CD4-positive, alpha-beta memory T cell (primary cell): ENCODE data around the gene JARID2. TPM values are rescaled to one million over a fixed set of nuclear protein-coding genes. Genes with fewer than 3 reads are reported as not detected.

Source experiments
- CTCF ChIA-PET: fragments of 350-600 bp; sonication (Branson Sonifier 250); formaldehyde crosslinking; loops from one replicate; lab custom pipeline; 2021; ENCODE audit warnings: inconsistent platforms; ENCODE audit not compliant: partially characterized antibody; lab: Charles Lee
- POLR2A ChIA-PET: fragments of 350-600 bp; sonication (Branson Sonifier 250); formaldehyde crosslinking; loops from one replicate; lab custom pipeline; 2021; ENCODE audit not compliant: partially characterized antibody; lab: Charles Lee
- DNase-seq, 5 donors: peaks; one replicate each; pipeline versions ENCODE4 v3.0.0 to v3.0.0-alpha.2; 2020 to 2022; ENCODE audit warnings: mixed read lengths in 1 of 5
- H3K27ac ChIP-seq: one replicate; pipeline ENCODE4 v1.7.0; 2013; ENCODE audit warnings: low read depth, low read length
- H3K27me3 ChIP-seq: 2 replicates; pipeline ENCODE4 v1.7.0; 2013; ENCODE audit warnings: mild to moderate bottlenecking, low read length, moderate library complexity; ENCODE audit not compliant: insufficient read depth
- H3K36me3 ChIP-seq: 2 replicates; pipeline ENCODE4 v1.7.0; 2013; ENCODE audit warnings: mild to moderate bottlenecking, low read length, moderate library complexity; ENCODE audit not compliant: insufficient read depth
- H3K4me1 ChIP-seq: 2 replicates; pipeline ENCODE4 v1.7.0; 2013; ENCODE audit warnings: mild to moderate bottlenecking, low read length, moderate library complexity; ENCODE audit not compliant: insufficient read depth
- H3K4me3 ChIP-seq, 2 donors: one replicate each; pipeline ENCODE4 v1.7.0; 2013; ENCODE audit warnings: low read length in 2 of 2, mild to moderate bottlenecking in 1 of 2
- H3K9me3 ChIP-seq, 2 donors: one replicate each; pipeline ENCODE4 v1.7.0; 2013; ENCODE audit warnings: low read length in 2 of 2, control low read depth in 1 of 2; ENCODE audit not compliant: control insufficient read depth in 1 of 2
- H3K27ac Mint-ChIP-seq, 7 donors: one replicate each; pipeline ENCODE4 v1.8.0; 2020 to 2021; ENCODE audit warnings: mixed read lengths in 7 of 7, mild to moderate bottlenecking in 6 of 7, inconsistent platforms in 3 of 7, moderate library complexity in 3 of 7
- H3K27me3 Mint-ChIP-seq, 2 donors: one replicate each; pipeline ENCODE4 v1.8.0; 2020 to 2021; ENCODE audit warnings: mixed read lengths in 2 of 2
- H3K36me3 Mint-ChIP-seq, 2 donors: one replicate each; pipeline ENCODE4 v1.8.0; 2020 to 2021; ENCODE audit warnings: mixed read lengths in 2 of 2, inconsistent platforms in 1 of 2, mild to moderate bottlenecking in 1 of 2
- H3K4me1 Mint-ChIP-seq, 4 donors: one replicate each; pipeline ENCODE4 v1.8.0; 2020 to 2021; ENCODE audit warnings: mixed read lengths in 4 of 4, mild to moderate bottlenecking in 1 of 4
- H3K4me3 Mint-ChIP-seq, 8 donors: one replicate each; pipeline ENCODE4 v1.8.0; 2020 to 2021; ENCODE audit warnings: mixed read lengths in 8 of 8, mild to moderate bottlenecking in 7 of 8, moderate library complexity in 6 of 8, inconsistent platforms in 3 of 8
- H3K9me3 Mint-ChIP-seq, 8 donors: one replicate each; pipeline ENCODE4 v1.8.0; 2020 to 2021; ENCODE audit warnings: mixed read lengths in 8 of 8, mild to moderate bottlenecking in 5 of 8, inconsistent platforms in 3 of 8, moderate library complexity in 1 of 8
- intact Hi-C: fragments of 100-400 bp; cut with micrococcal nuclease; formaldehyde crosslinking; loops from one replicate; pipeline ENCODE4 v1.15.1; 2023
- polyA plus RNA-seq, 2 donors: library from polyadenylated mRNA; unstranded; fragments of 300-500 nt; fragmentation: Illumina TruSeq; gene quantifications; one replicate each; pipeline ENCODE4 v1.2.3, GENCODE V29; 2021
- total RNA-seq, 2 experiments: library from RNA; stranded (reverse); gene quantifications; one replicate each; pipeline ENCODE4 v1.2.3, GENCODE V29; 2021

The JARID2 gene
- total and polyA plus RNA-seq, 4 experiments from 2014 or later = 2.4 to 21.6 (median 16.0) TPM

GRCh38 chr6:15350386-15351083 lies 104.7 kb downstream of the JARID2 start:
- peaks cover 18% of the 10 kb centered on the region for H3K4me1 ChIP-seq
- H3K27ac ChIP-seq = no peak overlapping the region
- H3K27ac Mint-ChIP-seq = no peak overlapping the region
- ChIA-PET POLR2A (interaction anchor here (1.0 kb wide), 1 partner anchor 21 kb away, joined by 3 read pairs; no protein-coding TSS in a partner anchor), CTCF (no interaction called here)
- H3K36me3 ChIP-seq = no peaks in the 10 kb centered on the region
- no peaks in the 10 kb centered on the region for H3K27me3 ChIP-seq
- no peak overlapping the region for H3K4me3 Mint-ChIP-seq
- intact Hi-C loops = no loop called here
- H3K36me3 Mint-ChIP-seq = peaks cover 12 to 14% of the 10 kb centered on the region in 2 donors
- no peaks in the 10 kb centered on the region for H3K9me3 ChIP-seq
- no peak for DNase-seq
- no peaks in the 10 kb centered on the region for H3K9me3 Mint-ChIP-seq
- H3K4me3 ChIP-seq = no peak overlapping the region
- H3K27me3 Mint-ChIP-seq = no peaks in the 10 kb centered on the region
- H3K4me1 Mint-ChIP-seq = peaks cover 46 to 72% (median 56%) of the 10 kb centered on the region in 4 donors

GRCh38 chr6:15351631-15352030 lies 105.8 kb downstream of the JARID2 start:
- CTCF ChIA-PET = no interaction called here

GRCh38 chr6:15352220-15352619 lies 106.4 kb downstream of the JARID2 start:
- H3K27me3 Mint-ChIP-seq = no peaks in the 10 kb centered on the region
- intact Hi-C loops = no loop called here
- H3K4me1 Mint-ChIP-seq = peaks cover 42 to 62% (median 51%) of the 10 kb centered on the region in 4 donors
- H3K4me3 Mint-ChIP-seq = no peak overlapping the region
- ChIA-PET CTCF (no interaction called here), POLR2A (no interaction called here)
- no peak overlapping the region for H3K4me3 ChIP-seq
- peaks cover 7% of the 10 kb centered on the region for H3K4me1 ChIP-seq
- no peaks in the 10 kb centered on the region for H3K9me3 Mint-ChIP-seq
- H3K27ac ChIP-seq = no peak overlapping the region
- peaks cover 12 to 19% of the 10 kb centered on the region in 2 donors for H3K36me3 Mint-ChIP-seq
- DNase-seq = no peak
- no peak overlapping the region for H3K27ac Mint-ChIP-seq
- no peaks in the 10 kb centered on the region for H3K27me3 ChIP-seq
- H3K9me3 ChIP-seq = no peaks in the 10 kb centered on the region
- H3K36me3 ChIP-seq = no peaks in the 10 kb centered on the region

More at GRCh38 chr6:15351631-15352030, 105.8 kb downstream of the JARID2 start:
- Mint-ChIP-seq H3K36me3 (peaks cover 12 to 19% of the 10 kb centered on the region in 2 donors), H3K4me1 (peaks cover 42 to 63% (median 52%) of the 10 kb centered on the region in 4 donors), H3K9me3 (no peaks in the 10 kb centered on the region), H3K27me3 (no peaks in the 10 kb centered on the region), H3K4me3 (peak overlapping the region in 1 of 8 donors; percentile 32), H3K27ac (no peak overlapping the region)
- intact Hi-C loops = no loop called here
- no peaks in the 10 kb centered on the region for H3K9me3 ChIP-seq
- no peak for DNase-seq
- H3K36me3 ChIP-seq = no peaks in the 10 kb centered on the region
- no peak overlapping the region for H3K27ac ChIP-seq
- H3K27me3 ChIP-seq = no peaks in the 10 kb centered on the region
- peaks cover 7% of the 10 kb centered on the region for H3K4me1 ChIP-seq
- POLR2A ChIA-PET = no interaction called here
- H3K4me3 ChIP-seq = no peak overlapping the region

- Histone ChIP-seq H3K27me3 (no peaks in the 10 kb centered on the region), H3K4me3 (no peak overlapping the region), H3K36me3 (no peaks in the 10 kb centered on the region), H3K9me3 (no peaks in the 10 kb centered on the region), H3K27ac (no peak overlapping the region), H3K4me1 (peaks cover 10% of the 10 kb centered on the region)
- Mint-ChIP-seq H3K4me3 (no peak overlapping the region), H3K27me3 (no peaks in the 10 kb centered on the region), H3K9me3 (no peaks in the 10 kb centered on the region), H3K27ac (no peak overlapping the region), H3K36me3 (peaks cover 15 to 19% of the 10 kb centered on the region in 2 donors), H3K4me1 (peaks cover 42 to 65% (median 52%) of the 10 kb centered on the region in 4 donors)
- no peak for DNase-seq
- ChIA-PET POLR2A (no interaction called here), CTCF (no interaction called here)
- intact Hi-C loops = no loop called here
Observed at GRCh38 chr6:15352845-15353244, 107.0 kb downstream of the JARID2 start.

GRCh38 chr6:15355683-15356099 lies 109.8 kb downstream of the JARID2 start:
- no peak overlapping the region for H3K4me3 Mint-ChIP-seq
- Histone ChIP-seq H3K9me3 (no peaks in the 10 kb centered on the region), H3K4me3 (no peak overlapping the region), H3K4me1 (peaks cover 10% of the 10 kb centered on the region), H3K36me3 (no peaks in the 10 kb centered on the region), H3K27me3 (no peaks in the 10 kb centered on the region), H3K27ac (no peak overlapping the region)
- no peak overlapping the region for H3K27ac Mint-ChIP-seq
- H3K4me1 Mint-ChIP-seq = peaks cover 45 to 76% (median 53%) of the 10 kb centered on the region in 4 donors
- intact Hi-C loops = no loop called here
- peaks cover 8 to 9% of the 10 kb centered on the region in 2 donors for H3K36me3 Mint-ChIP-seq
- POLR2A ChIA-PET = no interaction called here
- H3K27me3 Mint-ChIP-seq = no peaks in the 10 kb centered on the region
- CTCF ChIA-PET = no interaction called here
- DNase-seq = no peak
- no peaks in the 10 kb centered on the region for H3K9me3 Mint-ChIP-seq

GRCh38 chr6:15356179-15356578 lies 110.3 kb downstream of the JARID2 start:
- H3K27me3 Mint-ChIP-seq = no peaks in the 10 kb centered on the region
- no peaks in the 10 kb centered on the region for H3K9me3 ChIP-seq
- H3K27ac Mint-ChIP-seq = peak overlapping the region in 1 of 7 donors; percentile 66
- no peak overlapping the region for H3K27ac ChIP-seq
- no peaks in the 10 kb centered on the region for H3K36me3 ChIP-seq
- H3K4me3 Mint-ChIP-seq = no peak overlapping the region
- H3K4me1 Mint-ChIP-seq = peaks cover 45 to 75% (median 53%) of the 10 kb centered on the region in 4 donors
- H3K9me3 Mint-ChIP-seq = no peaks in the 10 kb centered on the region
- H3K36me3 Mint-ChIP-seq = peaks cover 8 to 9% of the 10 kb centered on the region in 2 donors
- no peak overlapping the region for H3K4me3 ChIP-seq
- DNase-seq = no peak
- CTCF ChIA-PET = no interaction called here
- intact Hi-C loops = no loop called here
- no peaks in the 10 kb centered on the region for H3K27me3 ChIP-seq
- H3K4me1 ChIP-seq = peaks cover 10% of the 10 kb centered on the region
- POLR2A ChIA-PET = no interaction called here

GRCh38 chr6:15356937-15357336 lies 111.1 kb downstream of the JARID2 start:
- no peak overlapping the region for H3K27ac ChIP-seq
- no peaks in the 10 kb centered on the region for H3K9me3 Mint-ChIP-seq
- H3K4me3 Mint-ChIP-seq = no peak overlapping the region
- intact Hi-C loops = no loop called here
- peaks cover 8 to 9% of the 10 kb centered on the region in 2 donors for H3K36me3 Mint-ChIP-seq
- DNase-seq = no peak
- CTCF ChIA-PET = interaction anchor here (0.6 kb wide), 1 partner anchor 1210 kb away, joined by 3 read pairs; no protein-coding TSS in a partner anchor
- no peaks in the 10 kb centered on the region for H3K27me3 ChIP-seq
- no peaks in the 10 kb centered on the region for H3K27me3 Mint-ChIP-seq
- no peaks in the 10 kb centered on the region for H3K36me3 ChIP-seq
- H3K4me1 ChIP-seq = peaks cover 6% of the 10 kb centered on the region
- no peak overlapping the region for H3K27ac Mint-ChIP-seq
- peaks cover 38 to 68% (median 48%) of the 10 kb centered on the region in 4 donors for H3K4me1 Mint-ChIP-seq
- no peaks in the 10 kb centered on the region for H3K9me3 ChIP-seq
- POLR2A ChIA-PET = no interaction called here
- no peak overlapping the region for H3K4me3 ChIP-seq
